HCT116 (cell line): Measurements from ENCODE around the gene C1orf21. TPM values are rescaled to one million over a fixed set of nuclear protein-coding genes. Genes with fewer than 3 reads are reported as not detected.

ENCODE experiments used
- ATAC-seq: fragments of 200-7000 bp; cut with Tn5 transposase; 2 replicates; pipeline ENCODE4 v1.9.1; 2020; ENCODE audit warnings: mild to moderate bottlenecking, moderate library complexity
- BruUV-seq: library from RNA; stranded (reverse); fragments of 400-500 nt; replicated peaks from 2 replicates; lab custom pipeline; 2021; lab: Mats Ljungman, UMichigan
- CTCF ChIA-PET: fragments of 300-600 bp; sonication (Branson Sonifier 250); formaldehyde crosslinking; loops from one replicate; lab custom pipeline; 2021; ENCODE audit warnings: antibody characterized with exemption; lab: Charles Lee
- POLR2A ChIA-PET: fragments of 300-600, 350-600 bp; sonication (Branson Sonifier 250); formaldehyde crosslinking; loops from one replicate; lab custom pipeline; 2021; ENCODE audit warnings: antibody characterized with exemption; lab: Charles Lee
- RAD21 ChIA-PET, 2 experiments: fragments of 300-600 bp; sonication (Branson Sonifier 250); formaldehyde crosslinking; loops; one replicate each; lab custom pipeline; 2023; ENCODE audit warnings: low total read pairs in 2 of 2; ENCODE audit not compliant: uncharacterized antibody in 2 of 2, unreplicated experiment in 2 of 2, low non-redundant PET in 1 of 2; lab: Charles Lee
- DNase-seq: peaks from one replicate; pipeline ENCODE4 v3.0.0-alpha.2; 2010; ENCODE audit warnings: low read depth, low spot score
- H2AFZ ChIP-seq: fragments of 200-600 bp; shearing (Covaris generic), sonication (generic); 2 replicates; pipeline ENCODE4 v1.6.1; 2017; ENCODE audit warnings: low read depth, mixed run types, mixed read lengths, antibody characterized with exemption, low read length; ENCODE audit not compliant: poor library complexity, severe bottlenecking
- H3K27ac ChIP-seq: 2 replicates; pipeline ENCODE4 v1.5.1; 2012; ENCODE audit warnings: low read depth, low read length
- H3K27me3 ChIP-seq: fragments of 200-600 bp; sonication (generic); 2 replicates; pipeline ENCODE4 v1.6.1; 2016; ENCODE audit warnings: mixed run types, low read length, mixed read lengths; ENCODE audit not compliant: insufficient read depth
- H3K36me3 ChIP-seq, 2 experiments: fragments of 200-500 bp in 1 of 2; fragments of 200-600 bp in 1 of 2; sonication (Bioruptor generic) in 1 of 2; sonication (generic) in 1 of 2; 2 replicates each; pipeline versions ENCODE4 v1.5.1 to v1.6.1; 2014 to 2016; ENCODE audit warnings: low read length in 2 of 2, inconsistent platforms in 1 of 2, mixed read lengths in 1 of 2, mixed run types in 1 of 2; ENCODE audit not compliant: insufficient read depth in 2 of 2, control insufficient read depth in 1 of 2
- H3K4me1 ChIP-seq, 2 experiments: fragments of 200-600 bp in 1 of 2; sonication (generic) in 1 of 2; 2 replicates each; pipeline versions ENCODE4 v1.5.1 to v1.6.1; 2012 to 2017; ENCODE audit warnings: low read length in 2 of 2, inconsistent platforms in 1 of 2, mild to moderate bottlenecking in 1 of 2, mixed read lengths in 1 of 2, mixed run types in 1 of 2, moderate library complexity in 1 of 2; ENCODE audit not compliant: insufficient read depth in 2 of 2, control insufficient read depth in 1 of 2
- H3K4me2 ChIP-seq: fragments of 200-600 bp; sonication (generic); 2 replicates; pipeline ENCODE4 v1.6.1; 2017; ENCODE audit warnings: mixed run types, low read length, mixed read lengths
- H3K4me3 ChIP-seq, 2 experiments: fragments of 200-600 bp in 1 of 2; sonication (generic) in 1 of 2; replicated peaks in 1 of 2; 2 replicates each; pipeline ENCODE4 v1.5.1; 2011 to 2016; ENCODE audit warnings: low read length in 2 of 2, control low read depth in 1 of 2, low read depth in 1 of 2, mild to moderate bottlenecking in 1 of 2, mixed read lengths in 1 of 2, mixed run types in 1 of 2
- H3K79me2 ChIP-seq: fragments of 200-600 bp; sonication (generic); 2 replicates; pipeline ENCODE4 v1.6.1; 2017; ENCODE audit warnings: mild to moderate bottlenecking, mixed run types, low read length, moderate library complexity, mixed read lengths; ENCODE audit not compliant: insufficient read depth
- H3K9ac ChIP-seq: fragments of 200-600 bp; sonication (generic); 2 replicates; pipeline ENCODE4 v1.6.1; 2016; ENCODE audit warnings: low read length, mixed read lengths
- H3K9me2 ChIP-seq: fragments of 200-600 bp; sonication (generic), shearing (Covaris generic); 2 replicates; pipeline ENCODE4 v1.6.1; 2017; ENCODE audit warnings: mixed run types, mild to moderate bottlenecking, moderate library complexity; ENCODE audit not compliant: insufficient read depth
- H3K9me3 ChIP-seq, 2 experiments: fragments of 200-500 bp in 1 of 2; fragments of 200-600 bp in 1 of 2; sonication (Bioruptor generic) in 1 of 2; sonication (generic) in 1 of 2; 2 replicates each; pipeline ENCODE4 v1.6.1; 2014 to 2017; ENCODE audit warnings: low read length in 2 of 2, mixed read lengths in 2 of 2, inconsistent platforms in 1 of 2, low read depth in 1 of 2, mild to moderate bottlenecking in 1 of 2, mixed run types in 1 of 2, moderate library complexity in 1 of 2; ENCODE audit not compliant: control insufficient read depth in 1 of 2, insufficient read depth in 1 of 2
- H4K20me1 ChIP-seq: fragments of 200-600 bp; sonication (generic), shearing (Covaris generic); 2 replicates; pipeline ENCODE4 v1.6.1; 2017; ENCODE audit warnings: mixed run types, mild to moderate bottlenecking, moderate library complexity; ENCODE audit not compliant: insufficient read depth
- FOSL1 ChIP-seq: IDR thresholded peaks from 2 replicates; pipeline ENCODE4 v1.6.1; 2012; ENCODE audit warnings: low read depth
- JUND ChIP-seq: IDR thresholded peaks from 2 replicates; pipeline ENCODE4 v1.6.1; 2012
- RAD21 ChIP-seq: IDR thresholded peaks from 2 replicates; pipeline ENCODE4 v1.6.1; 2012; ENCODE audit warnings: low read depth, mild to moderate bottlenecking
- intact Hi-C: fragments of 100-400 bp; cut with micrococcal nuclease; formaldehyde crosslinking; loops from 2 replicates; pipeline ENCODE4 v1.10.0; 2022
- total RNA-seq: library from RNA; stranded (reverse); gene quantifications from one replicate; pipeline ENCODE4 v1.2.1, GENCODE V29; 2021; ENCODE audit not compliant: unreplicated experiment
- TF ChIP-seq, protein P1 (sequence below): IDR thresholded peaks from 2 replicates; pipeline ENCODE4 v1.6.1; 2012

C1orf21 gene
- total RNA-seq, 1 experiment from 2014 or later, result 8.9 TPM

GRCh38 chr1:184449916-184450315 is 63.1 kb downstream of the C1orf21 start:
- Histone ChIP-seq H4K20me1 (no peaks in the 10 kb centered on the region), H3K27me3 (no peaks in the 10 kb centered on the region), H3K4me3 (no peak overlapping the region), H2AFZ (no peak overlapping the region), H3K9ac (no peak overlapping the region), H3K4me2 (no peak overlapping the region), H3K79me2 (no peaks in the 10 kb centered on the region), H3K27ac (no peak overlapping the region), H3K4me1 (no peaks in the 10 kb centered on the region), H3K9me3 (no peaks in the 10 kb centered on the region), H3K36me3 (no peaks in the 10 kb centered on the region), H3K9me2 (no peaks in the 10 kb centered on the region)
- intact Hi-C loops, result no loop called here
- TF ChIP-seq RAD21, result no peak
- no peak for TF ChIP-seq JUND
- no peak for TF ChIP-seq FOSL1
- DNase-seq (no peak), ATAC-seq (no peak)
- ChIA-PET POLR2A (no interaction called here), CTCF (no interaction called here), RAD21 (no interaction called here)
- no TSS peak for BruUV-seq

- no peaks in the 10 kb centered on the region for H4K20me1 ChIP-seq
- POLR2A ChIA-PET, result no interaction called here
- H2AFZ ChIP-seq, result no peak overlapping the region
- H3K4me1 ChIP-seq, result no peaks in the 10 kb centered on the region
- H3K9ac ChIP-seq, result no peak overlapping the region
- CTCF ChIA-PET, result no interaction called here
- H3K9me3 ChIP-seq, result no peaks in the 10 kb centered on the region
- H3K4me3 ChIP-seq, result no peak overlapping the region
- no peaks in the 10 kb centered on the region for H3K27me3 ChIP-seq
- H3K4me2 ChIP-seq, result no peak overlapping the region
- TF ChIP-seq, protein P1, sequence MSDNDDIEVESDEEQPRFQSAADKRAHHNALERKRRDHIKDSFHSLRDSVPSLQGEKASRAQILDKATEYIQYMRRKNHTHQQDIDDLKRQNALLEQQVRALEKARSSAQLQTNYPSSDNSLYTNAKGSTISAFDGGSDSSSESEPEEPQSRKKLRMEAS, result no peak
- TF ChIP-seq RAD21, result no peak
- intact Hi-C loops, result no loop called here
- no peaks in the 10 kb centered on the region for H3K79me2 ChIP-seq
- RAD21 ChIA-PET, result no interaction called here
- no peaks in the 10 kb centered on the region for H3K36me3 ChIP-seq
- ATAC-seq (no peak), DNase-seq (no peak)
- BruUV-seq, result no TSS peak
- no peak overlapping the region for H3K27ac ChIP-seq
- no peaks in the 10 kb centered on the region for H3K9me2 ChIP-seq
Measured at GRCh38 chr1:184455786-184456185, 69.0 kb downstream of the C1orf21 start.
